Lower leg skin (tissue), 4 donors: ENCODE measurements around the gene CSRP2. TPM values are rescaled to one million over a fixed set of nuclear protein-coding genes. Genes with fewer than 3 reads are reported as not detected.
A peak's percentile ranks its signal among the peaks of the same experiment; 100 is the strongest.

ENCODE experiments used
- DNase-seq, 2 donors: peaks; one replicate each; pipeline ENCODE4 v3.0.0-alpha.2; 2019; ENCODE audit warnings: low spot score in 2 of 2
- H3K4me3 ChIP-seq: fragments of 200-600 bp; sonication (generic); 2 replicates; pipeline ENCODE4 v1.5.1; 2017; ENCODE audit warnings: mild to moderate bottlenecking, low read depth; ENCODE audit not compliant: poor library complexity, severe bottlenecking
- CTCF ChIP-seq, 3 donors: fragments of 450-650 bp; IDR thresholded peaks; one replicate each; pipeline ENCODE4 v1.5.1; 2016; ENCODE audit warnings: antibody characterized with exemption in 3 of 3, mild to moderate bottlenecking in 3 of 3, moderate library complexity in 2 of 3
- POLR2A ChIP-seq, 2 donors: fragments of 450-650 bp; IDR thresholded peaks; one replicate each; pipeline ENCODE4 v1.6.1; 2016 to 2017; ENCODE audit warnings: antibody characterized with exemption in 2 of 2, mild to moderate bottlenecking in 1 of 2, moderate library complexity in 1 of 2
- WGBS, 2 donors: methylation state at CpG; one replicate each; pipeline ENCODE4 v1.1.5; 2018; 5-methylcytosine and 5-hydroxymethylcytosine counted together
- intact Hi-C: fragments of 100-400 bp; cut with DNase I; formaldehyde crosslinking; loops from one replicate; pipeline ENCODE4 v1.15.0; 2023; ENCODE audit warnings: low total_unique reads
- total RNA-seq, 4 donors: library from RNA; depleted of rRNA; stranded (reverse); fragments of >200 nt; gene quantifications; one replicate each; pipeline ENCODE4 v1.1.0, GENCODE V29; 2016

Gene CSRP2
- total RNA-seq, 4 donors from 2014 or later = 7.2 to 33.2 (median 14.3) TPM

GRCh38 chr12:76879710-76880518 is 1.1 kb upstream of the CSRP2 start:
- DNase-seq = peak in 1 of 2 donors; percentile 87
- WGBS, 2 donors = 55 to 56% methylated on average over 13 of the region's 13 CpGs
- intact Hi-C loops = no loop called here
- H3K4me3 ChIP-seq = no peak overlapping the region
- TF ChIP-seq CTCF (IDR thresholded peaks at IDR 0.05) (no peak), POLR2A (IDR thresholded peaks at IDR 0.05) (no peak)

- no peak for TF ChIP-seq POLR2A (IDR thresholded peaks at IDR 0.05)
- TF ChIP-seq CTCF (IDR thresholded peaks at IDR 0.05) = no peak
- 1 to 2% methylated on average over 42 to 44 of the region's 44 CpGs for WGBS, 2 donors
- H3K4me3 ChIP-seq = peak overlapping the region; percentile 64
- intact Hi-C loops = no loop called here
- DNase-seq = peak in 1 of 2 donors; percentile 84
Measured at GRCh38 chr12:76878099-76878898, 520 bp downstream of the CSRP2 start.

GRCh38 chr12:76876696-76877229 is 2.1 kb downstream of the CSRP2 start:
- WGBS, 2 donors = 65 to 88% methylated on average over 2 of the region's 2 CpGs
- no peak for DNase-seq
- intact Hi-C loops = no loop called here
- TF ChIP-seq CTCF (IDR thresholded peaks at IDR 0.05) = no peak
- no peak for TF ChIP-seq POLR2A (IDR thresholded peaks at IDR 0.05)
- H3K4me3 ChIP-seq = no peak overlapping the region

- intact Hi-C loops = no loop called here
- TF ChIP-seq POLR2A (IDR thresholded peaks at IDR 0.05) (no peak), CTCF (IDR thresholded peaks at IDR 0.05) (no peak)
- no peak overlapping the region for H3K4me3 ChIP-seq
- no peak for DNase-seq
- WGBS, 2 donors = 84 to 85% methylated on average over 11 of the region's 11 CpGs
Measured at GRCh38 chr12:76874491-76875190, 4.2 kb downstream of the CSRP2 start.

- intact Hi-C loops = no loop called here
- WGBS, 2 donors = 54 to 55% methylated on average over 3 of the region's 3 CpGs
- no peak for DNase-seq
- no peak overlapping the region for H3K4me3 ChIP-seq
- TF ChIP-seq POLR2A (IDR thresholded peaks at IDR 0.05) = no peak
- no peak for TF ChIP-seq CTCF (IDR thresholded peaks at IDR 0.05)
Measured at GRCh38 chr12:76874027-76874426, 4.8 kb downstream of the CSRP2 start.
